Keratinocyte (primary cell): Measurements from ENCODE around the gene PGAP3. TPM values are rescaled to one million over a fixed set of nuclear protein-coding genes. Genes with fewer than 3 reads are reported as not detected.
"Not testable (repeated sequence)": the region's sequence is repeated elsewhere in the genome, so short reads cannot be mapped to it uniquely, and the experiment has no call there.

Experiments
- DNase-seq: peaks from one replicate; pipeline ENCODE4 v3.0.0-alpha.2; 2011; ENCODE audit warnings: low read depth, missing footprints, low spot score
- FAIRE-seq: peaks from 2 replicates; lab custom pipeline; 2011; peaks lifted over from hg19 to GRCh38; lab: Jason Lieb, UNC
- H2AFZ ChIP-seq: 2 replicates; pipeline ENCODE4 v1.6.0; 2012; ENCODE audit warnings: low read length, control low read depth, inconsistent platforms; ENCODE audit not compliant: control insufficient read depth
- H3K27ac ChIP-seq: 2 replicates; pipeline ENCODE4 v1.5.1; 2011; ENCODE audit warnings: low read length; ENCODE audit not compliant: control insufficient read depth, insufficient read depth
- H3K27me3 ChIP-seq: 3 replicates; pipeline ENCODE4 v1.6.0; 2011; ENCODE audit warnings: low read length; ENCODE audit not compliant: control insufficient read depth, insufficient read depth; ENCODE audit errors: extremely low read depth
- H3K36me3 ChIP-seq, 2 experiments: 2 replicates in 1 of 2; 3 replicates in 1 of 2; pipeline ENCODE4 v1.5.1; 2011; ENCODE audit warnings: low read length in 2 of 2, mild to moderate bottlenecking in 1 of 2; ENCODE audit not compliant: control insufficient read depth in 2 of 2, insufficient read depth in 2 of 2; ENCODE audit errors: extremely low read depth in 1 of 2
- H3K4me1 ChIP-seq: 3 replicates; pipeline ENCODE4 v1.5.1; 2011; ENCODE audit warnings: low read length; ENCODE audit not compliant: control insufficient read depth, insufficient read depth; ENCODE audit errors: extremely low read depth
- H3K4me2 ChIP-seq: 3 replicates; pipeline ENCODE4 v1.6.0; 2011; ENCODE audit warnings: low read depth, low read length; ENCODE audit not compliant: control insufficient read depth, insufficient read depth; ENCODE audit errors: extremely low read depth
- H3K4me3 ChIP-seq, 3 experiments: fragments of 200-600 bp in 1 of 3; sonication (generic) in 1 of 3; 2 replicates in 2 of 3; 3 replicates in 1 of 3; pipeline ENCODE4 v1.5.1; 2011 to 2016; ENCODE audit warnings: low read length in 3 of 3, mild to moderate bottlenecking in 3 of 3, control low read depth in 2 of 3, inconsistent platforms in 1 of 3, low read depth in 1 of 3, mixed read lengths in 1 of 3, mixed run types in 1 of 3, moderate library complexity in 1 of 3; ENCODE audit not compliant: control insufficient read depth in 2 of 3, insufficient read depth in 2 of 3; ENCODE audit errors: extremely low read depth in 1 of 3
- H3K79me2 ChIP-seq: 2 replicates; pipeline ENCODE4 v1.6.0; 2012; ENCODE audit warnings: low read length; ENCODE audit not compliant: control insufficient read depth, insufficient read depth
- H3K9ac ChIP-seq: 3 replicates; pipeline ENCODE4 v1.6.0; 2011; ENCODE audit warnings: low read length; ENCODE audit not compliant: control insufficient read depth, insufficient read depth; ENCODE audit errors: extremely low read depth
- H3K9me1 ChIP-seq: 3 replicates; pipeline ENCODE4 v1.6.0; 2011; ENCODE audit warnings: low read length; ENCODE audit not compliant: control insufficient read depth, insufficient read depth; ENCODE audit errors: extremely low read depth
- H3K9me3 ChIP-seq: 2 replicates; pipeline ENCODE4 v1.5.1; 2012; ENCODE audit warnings: low read depth, low read length; ENCODE audit not compliant: control insufficient read depth
- H4K20me1 ChIP-seq: 3 replicates; pipeline ENCODE4 v1.6.0; 2011; ENCODE audit warnings: low read length; ENCODE audit not compliant: control insufficient read depth, insufficient read depth; ENCODE audit errors: extremely low read depth
- EZH2 ChIP-seq: IDR thresholded peaks from one replicate; pipeline ENCODE4 v1.6.1; 2012; ENCODE audit warnings: inconsistent platforms, mild to moderate bottlenecking, low read length, moderate library complexity
- dilution Hi-C: fragments of 300-500 bp; cut with MboI; formaldehyde crosslinking; loops from one replicate; pipeline ENCODE4 v1.7.0; 2020; ENCODE audit warnings: low sequenced_read_pairs; ENCODE audit not compliant: extremely low pct_ligation_motif_present
- polyA plus RNA-seq, 5 experiments: library from polyadenylated mRNA; depleted of rRNA in 3 of 5; stranded (reverse) in 3 of 5; stranded (forward) in 1 of 5; unstranded in 1 of 5; fragments of >200 nt; gene quantifications; 1 replicate in 1 of 5; 2 replicates in 3 of 5; 3 replicates in 1 of 5; pipeline versions ENCODE4 v1.2.1 to v1.2.3, GENCODE V29; 2011 to 2012; ENCODE audit warnings: missing spikeins in 2 of 5, low read depth in 1 of 5, low replicate concordance in 1 of 5
- TF ChIP-seq, protein P1 (sequence below), 3 experiments: IDR thresholded peaks in 1 of 3; conservative IDR thresholded peaks in 1 of 3; optimal IDR thresholded peaks in 1 of 3; 2 replicates in 2 of 3; 3 replicates in 1 of 3; pipeline versions ENCODE3 to v1.5.1; 2011; ENCODE audit warnings: low read length in 3 of 3, mild to moderate bottlenecking in 3 of 3, moderate library complexity in 2 of 3, control low read depth in 1 of 3, inconsistent platforms in 1 of 3; ENCODE audit not compliant: insufficient read depth in 2 of 3; ENCODE audit errors: extremely low read depth in 1 of 3

PGAP3 gene
- polyA plus RNA-seq, 1 donor (not counting 4 experiments of a cell fraction or from before 2014, with no cell fraction given) = 5.6 TPM

DNA sequence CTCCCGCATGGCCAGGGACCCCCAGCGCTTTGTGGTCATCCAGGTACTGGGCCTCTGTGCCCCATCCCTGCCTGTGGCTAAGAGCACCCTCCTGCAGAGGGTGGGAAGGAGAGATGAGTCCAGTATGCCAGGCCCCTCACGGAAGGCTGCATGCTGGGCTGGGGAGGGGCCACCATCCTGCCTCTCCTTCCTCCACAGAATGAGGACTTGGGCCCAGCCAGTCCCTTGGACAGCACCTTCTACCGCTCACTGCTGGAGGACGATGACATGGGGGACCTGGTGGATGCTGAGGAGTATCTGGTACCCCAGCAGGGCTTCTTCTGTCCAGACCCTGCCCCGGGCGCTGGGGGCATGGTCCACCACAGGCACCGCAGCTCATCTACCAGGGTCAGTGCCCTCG, 38.8 kb upstream of the PGAP3 start:
- Histone ChIP-seq H3K9me1 (peaks cover 2% of the 10 kb centered on the region), H3K79me2 (peaks cover 4% of the 10 kb centered on the region), H3K4me3 (no peak overlapping the region), H3K27ac (no peak overlapping the region), H4K20me1 (no peaks in the 10 kb centered on the region), H3K4me1 (peaks cover 12% of the 10 kb centered on the region), H3K9me3 (no peaks in the 10 kb centered on the region), H3K36me3 (peaks cover 19 to 25% of the 10 kb centered on the region in 2 experiments), H2AFZ (no peak overlapping the region), H3K27me3 (no peaks in the 10 kb centered on the region), H3K4me2 (no peak overlapping the region), H3K9ac (no peak overlapping the region)
- TF ChIP-seq EZH2 = no peak
- TF ChIP-seq, protein P1, sequence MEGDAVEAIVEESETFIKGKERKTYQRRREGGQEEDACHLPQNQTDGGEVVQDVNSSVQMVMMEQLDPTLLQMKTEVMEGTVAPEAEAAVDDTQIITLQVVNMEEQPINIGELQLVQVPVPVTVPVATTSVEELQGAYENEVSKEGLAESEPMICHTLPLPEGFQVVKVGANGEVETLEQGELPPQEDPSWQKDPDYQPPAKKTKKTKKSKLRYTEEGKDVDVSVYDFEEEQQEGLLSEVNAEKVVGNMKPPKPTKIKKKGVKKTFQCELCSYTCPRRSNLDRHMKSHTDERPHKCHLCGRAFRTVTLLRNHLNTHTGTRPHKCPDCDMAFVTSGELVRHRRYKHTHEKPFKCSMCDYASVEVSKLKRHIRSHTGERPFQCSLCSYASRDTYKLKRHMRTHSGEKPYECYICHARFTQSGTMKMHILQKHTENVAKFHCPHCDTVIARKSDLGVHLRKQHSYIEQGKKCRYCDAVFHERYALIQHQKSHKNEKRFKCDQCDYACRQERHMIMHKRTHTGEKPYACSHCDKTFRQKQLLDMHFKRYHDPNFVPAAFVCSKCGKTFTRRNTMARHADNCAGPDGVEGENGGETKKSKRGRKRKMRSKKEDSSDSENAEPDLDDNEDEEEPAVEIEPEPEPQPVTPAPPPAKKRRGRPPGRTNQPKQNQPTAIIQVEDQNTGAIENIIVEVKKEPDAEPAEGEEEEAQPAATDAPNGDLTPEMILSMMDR (optimal IDR thresholded peaks at IDR 0.05 in 1 of 3, IDR thresholded peaks at IDR 0.05 in 1 of 3, conservative IDR thresholded peaks at IDR 0.05 in 1 of 3; ENCODE audit: extremely low read depth in 1 of 3, insufficient read depth in 2 of 3, low read length in 3 of 3) = no peak
- dilution Hi-C loops = no loop called here
- DNase-seq = no peak
- no peak for FAIRE-seq

DNA sequence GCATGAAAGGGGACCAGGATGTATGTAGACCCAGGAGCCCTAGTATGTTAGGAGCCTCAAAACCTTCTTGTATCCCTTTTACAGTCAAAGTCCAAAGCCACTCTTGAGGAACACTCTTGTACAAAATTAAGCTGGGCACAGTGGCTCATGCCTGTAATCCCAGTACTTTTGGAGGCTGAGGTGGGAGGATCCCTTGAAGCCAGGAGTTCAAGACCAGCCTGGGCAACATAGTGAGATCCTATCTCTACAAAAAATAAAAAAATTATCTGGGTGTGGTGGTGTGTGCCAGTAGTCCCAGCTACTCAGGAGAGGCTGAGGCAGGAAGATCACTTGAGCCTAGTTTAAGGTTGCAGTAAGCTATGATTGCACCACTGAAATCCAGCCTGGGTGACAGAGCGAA, 38.1 kb upstream of the PGAP3 start:
- H3K9me1 ChIP-seq, H3K27me3 ChIP-seq, H3K79me2 ChIP-seq, H4K20me1 ChIP-seq, DNase-seq, H3K9ac ChIP-seq, FAIRE-seq, H3K27ac ChIP-seq, H3K9me3 ChIP-seq, H2AFZ ChIP-seq, H3K4me3 ChIP-seq, dilution Hi-C loops, H3K4me2 ChIP-seq: not testable (repeated sequence)
- Histone ChIP-seq H3K4me1 (peaks cover 12% of the 10 kb centered on the region), H3K36me3 (peaks cover 19 to 25% of the 10 kb centered on the region in 2 experiments)

DNA sequence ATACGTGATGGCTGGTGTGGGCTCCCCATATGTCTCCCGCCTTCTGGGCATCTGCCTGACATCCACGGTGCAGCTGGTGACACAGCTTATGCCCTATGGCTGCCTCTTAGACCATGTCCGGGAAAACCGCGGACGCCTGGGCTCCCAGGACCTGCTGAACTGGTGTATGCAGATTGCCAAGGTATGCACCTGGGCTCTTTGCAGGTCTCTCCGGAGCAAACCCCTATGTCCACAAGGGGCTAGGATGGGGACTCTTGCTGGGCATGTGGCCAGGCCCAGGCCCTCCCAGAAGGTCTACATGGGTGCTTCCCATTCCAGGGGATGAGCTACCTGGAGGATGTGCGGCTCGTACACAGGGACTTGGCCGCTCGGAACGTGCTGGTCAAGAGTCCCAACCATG, 36.9 kb upstream of the PGAP3 start:
- no peak overlapping the region for H3K4me2 ChIP-seq
- H4K20me1 ChIP-seq = no peaks in the 10 kb centered on the region
- dilution Hi-C loops = no loop called here
- no peak overlapping the region for H2AFZ ChIP-seq
- H3K27ac ChIP-seq = no peak overlapping the region
- H3K79me2 ChIP-seq = peaks cover under 1% of the 10 kb centered on the region
- TF ChIP-seq, protein P1 (optimal IDR thresholded peaks at IDR 0.05 in 1 of 3, IDR thresholded peaks at IDR 0.05 in 1 of 3, conservative IDR thresholded peaks at IDR 0.05 in 1 of 3; ENCODE audit: extremely low read depth in 1 of 3, insufficient read depth in 2 of 3, low read length in 3 of 3) = no peak
- no peak for TF ChIP-seq EZH2
- H3K36me3 ChIP-seq = peaks cover 19 to 25% of the 10 kb centered on the region in 2 experiments
- H3K4me3 ChIP-seq = no peak overlapping the region
- H3K9ac ChIP-seq = no peak overlapping the region
- FAIRE-seq = no peak
- H3K9me3 ChIP-seq = no peaks in the 10 kb centered on the region
- no peaks in the 10 kb centered on the region for H3K27me3 ChIP-seq
- DNase-seq = no peak
- H3K4me1 ChIP-seq = peaks cover 9% of the 10 kb centered on the region
- H3K9me1 ChIP-seq = peaks cover 2% of the 10 kb centered on the region
